NCI-H2107 (cell line): ENCODE data around the gene MAGED4B.
"Not testable (repeated sequence)": the region's sequence is repeated elsewhere in the genome, so short reads cannot be mapped to it uniquely, and the experiment has no call there.

Experiments
- DNase-seq: peaks from one replicate; lab custom pipeline; 2025; lab: John Stamatoyannopoulos, UW

MAGED4B gene

GRCh38 chrX:52068666-52069640, at the start of gene MAGED4B:
Gene MAGED4B, minus strand, starts transcription at chrX:52069183. Its CDS starts 1,011 bp downstream, at chrX:52068172.
- not testable (repeated sequence) for DNase-seq

- DNase-seq = no peak
Measured at GRCh38 chrX:52118262-52118661, 49.3 kb upstream of the MAGED4B start.

- DNase-seq = no peak
Measured at GRCh38 chrX:52082578-52082977, 13.6 kb upstream of the MAGED4B start.

- no peak for DNase-seq
Measured at GRCh38 chrX:52078131-52078530, 9.1 kb upstream of the MAGED4B start.

GRCh38 chrX:52042288-52042687, 26.7 kb downstream of the MAGED4B start:
- not testable (repeated sequence) for DNase-seq

- DNase-seq = no peak
Measured at GRCh38 chrX:52034211-52034610, 34.8 kb downstream of the MAGED4B start.

- DNase-seq = no peak
Measured at GRCh38 chrX:52031371-52031770, 37.6 kb downstream of the MAGED4B start.

- DNase-seq = no peak
Measured at GRCh38 chrX:52015794-52016193, 53.2 kb downstream of the MAGED4B start.
